ENCODE data around the gene IPO13.
A peak's percentile ranks its signal among the peaks of the same experiment; 100 is the strongest.

The IPO13 gene

GRCh38 chr1:43912607-43913006, 34.1 kb upstream of the IPO13 start:
- Histone ChIP-seq H3K4me2 (ENCODE audit: low read length) (no peak overlapping the region), H3K4ac (ENCODE audit: low read depth, low read length) (no peak overlapping the region), H2AK5ac (ENCODE audit: low read length) (no peak overlapping the region), H3K4me1 (ENCODE audit: control insufficient read depth, low read depth, low read length) (peaks cover 14% of the 10 kb centered on the region), H3K79me2 (ENCODE audit: control insufficient read depth, insufficient read depth, low read length) (no peaks in the 10 kb centered on the region), H2BK5ac (ENCODE audit: low read length) (peak overlapping the region; percentile 54), H3K4me3 (ENCODE audit: low read length) (no peak overlapping the region), H3K36me3 (ENCODE audit: control insufficient read depth, insufficient read depth, low read length) (no peaks in the 10 kb centered on the region), H2BK15ac (replicated peaks; ENCODE audit: low read depth) (no peak overlapping the region), H3K18ac (ENCODE audit: low read length) (no peak overlapping the region), H3K56ac (ENCODE audit: low read length) (peak overlapping the region; percentile 31), H2BK120ac (ENCODE audit: low read depth, low read length) (no peak overlapping the region), H3K27me3 (ENCODE audit: insufficient read depth, low read length, poor library complexity) (no peaks in the 10 kb centered on the region), H3K79me1 (ENCODE audit: low read length) (no peaks in the 10 kb centered on the region), H3K27ac (ENCODE audit: low read depth, low read length) (peak overlapping the region; percentile 74), H3K23ac (ENCODE audit: low read length) (no peak overlapping the region), H3K9ac (ENCODE audit: low read length) (no peak overlapping the region), H4K5ac (ENCODE audit: low read length) (no peak overlapping the region), H4K8ac (ENCODE audit: low read depth, low read length) (no peak overlapping the region)
- WGBS (ENCODE audit: extremely low coverage, insufficient coverage, low lambda C conversion rate): no CpG with 5 or more reads among the region's 2 CpGs
- DNase-seq: peak; percentile 97

- Histone ChIP-seq H3K56ac (ENCODE audit: low read length) (peak overlapping the region; percentile 31), H3K4ac (ENCODE audit: low read depth, low read length) (no peak overlapping the region), H3K79me1 (ENCODE audit: low read length) (no peaks in the 10 kb centered on the region), H2AK5ac (ENCODE audit: low read length) (no peak overlapping the region), H2BK5ac (ENCODE audit: low read length) (peak overlapping the region; percentile 54), H3K79me2 (ENCODE audit: control insufficient read depth, insufficient read depth, low read length) (no peaks in the 10 kb centered on the region), H3K4me3 (ENCODE audit: low read length) (no peak overlapping the region), H4K5ac (ENCODE audit: low read length) (no peak overlapping the region), H3K23ac (ENCODE audit: low read length) (no peak overlapping the region), H2BK120ac (ENCODE audit: low read depth, low read length) (no peak overlapping the region), H3K36me3 (ENCODE audit: control insufficient read depth, insufficient read depth, low read length) (no peaks in the 10 kb centered on the region), H2BK15ac (replicated peaks; ENCODE audit: low read depth) (no peak overlapping the region), H3K4me1 (ENCODE audit: control insufficient read depth, low read depth, low read length) (peaks cover 14% of the 10 kb centered on the region), H3K27me3 (ENCODE audit: insufficient read depth, low read length, poor library complexity) (no peaks in the 10 kb centered on the region), H3K9ac (ENCODE audit: low read length) (no peak overlapping the region), H3K18ac (ENCODE audit: low read length) (no peak overlapping the region), H4K8ac (ENCODE audit: low read depth, low read length) (no peak overlapping the region), H3K27ac (ENCODE audit: low read depth, low read length) (peak overlapping the region; percentile 74), H3K4me2 (ENCODE audit: low read length) (no peak overlapping the region)
- no CpG with 5 or more reads among the region's 7 CpGs for WGBS (ENCODE audit: extremely low coverage, insufficient coverage, low lambda C conversion rate)
- peak; percentile 79 for DNase-seq
Observed at GRCh38 chr1:43913051-43913501, 33.7 kb upstream of the IPO13 start.

- H3K18ac ChIP-seq (ENCODE audit: low read length): peak overlapping the region; percentile 7
- H3K79me2 ChIP-seq (ENCODE audit: control insufficient read depth, insufficient read depth, low read length): no peaks in the 10 kb centered on the region
- H3K4ac ChIP-seq (ENCODE audit: low read depth, low read length): peak overlapping the region; percentile 39
- H2BK15ac ChIP-seq (replicated peaks; ENCODE audit: low read depth): no peak overlapping the region
- H3K27ac ChIP-seq (ENCODE audit: low read depth, low read length): peak overlapping the region; percentile 15
- no peak overlapping the region for H3K23ac ChIP-seq (ENCODE audit: low read length)
- no peaks in the 10 kb centered on the region for H3K27me3 ChIP-seq (ENCODE audit: insufficient read depth, low read length, poor library complexity)
- DNase-seq: no peak
- H2BK120ac ChIP-seq (ENCODE audit: low read depth, low read length): no peak overlapping the region
- peak overlapping the region; percentile 36 for H3K56ac ChIP-seq (ENCODE audit: low read length)
- no peak overlapping the region for H3K9ac ChIP-seq (ENCODE audit: low read length)
- peaks cover 14% of the 10 kb centered on the region for H3K4me1 ChIP-seq (ENCODE audit: control insufficient read depth, low read depth, low read length)
- no peak overlapping the region for H2BK5ac ChIP-seq (ENCODE audit: low read length)
- WGBS (ENCODE audit: extremely low coverage, insufficient coverage, low lambda C conversion rate): no CpG with 5 or more reads among the region's 18 CpGs
- no peak overlapping the region for H3K4me3 ChIP-seq (ENCODE audit: low read length)
- no peak overlapping the region for H3K4me2 ChIP-seq (ENCODE audit: low read length)
- no peaks in the 10 kb centered on the region for H3K36me3 ChIP-seq (ENCODE audit: control insufficient read depth, insufficient read depth, low read length)
- no peak overlapping the region for H4K8ac ChIP-seq (ENCODE audit: low read depth, low read length)
- H2AK5ac ChIP-seq (ENCODE audit: low read length): no peak overlapping the region
- no peak overlapping the region for H4K5ac ChIP-seq (ENCODE audit: low read length)
- H3K79me1 ChIP-seq (ENCODE audit: low read length): no peaks in the 10 kb centered on the region
Observed at GRCh38 chr1:43913666-43914360, 32.9 kb upstream of the IPO13 start.

- Histone ChIP-seq H3K4me1 (ENCODE audit: control insufficient read depth, low read depth, low read length) (peaks cover 14% of the 10 kb centered on the region), H3K9ac (ENCODE audit: low read length) (no peak overlapping the region), H2BK120ac (ENCODE audit: low read depth, low read length) (no peak overlapping the region), H3K23ac (ENCODE audit: low read length) (no peak overlapping the region), H3K36me3 (ENCODE audit: control insufficient read depth, insufficient read depth, low read length) (no peaks in the 10 kb centered on the region), H3K27ac (ENCODE audit: low read depth, low read length) (no peak overlapping the region), H3K4ac (ENCODE audit: low read depth, low read length) (no peak overlapping the region), H4K8ac (ENCODE audit: low read depth, low read length) (no peak overlapping the region), H2AK5ac (ENCODE audit: low read length) (no peak overlapping the region), H3K56ac (ENCODE audit: low read length) (no peak overlapping the region), H3K27me3 (ENCODE audit: insufficient read depth, low read length, poor library complexity) (no peaks in the 10 kb centered on the region), H3K79me1 (ENCODE audit: low read length) (no peaks in the 10 kb centered on the region), H2BK5ac (ENCODE audit: low read length) (no peak overlapping the region), H4K5ac (ENCODE audit: low read length) (no peak overlapping the region), H2BK15ac (replicated peaks; ENCODE audit: low read depth) (no peak overlapping the region), H3K79me2 (ENCODE audit: control insufficient read depth, insufficient read depth, low read length) (no peaks in the 10 kb centered on the region), H3K4me2 (ENCODE audit: low read length) (no peak overlapping the region), H3K18ac (ENCODE audit: low read length) (no peak overlapping the region), H3K4me3 (ENCODE audit: low read length) (no peak overlapping the region)
- no peak for DNase-seq
- no CpG with 5 or more reads among the region's 13 CpGs for WGBS (ENCODE audit: extremely low coverage, insufficient coverage, low lambda C conversion rate)
Observed at GRCh38 chr1:43914576-43915525, 31.9 kb upstream of the IPO13 start.

GRCh38 chr1:43919906-43920305, 26.8 kb upstream of the IPO13 start:
- Histone ChIP-seq H3K79me1 (ENCODE audit: low read length) (no peaks in the 10 kb centered on the region), H2AK5ac (ENCODE audit: low read length) (no peak overlapping the region), H3K36me3 (ENCODE audit: control insufficient read depth, insufficient read depth, low read length) (no peaks in the 10 kb centered on the region), H2BK120ac (ENCODE audit: low read depth, low read length) (no peak overlapping the region), H2BK15ac (replicated peaks; ENCODE audit: low read depth) (no peak overlapping the region), H2BK5ac (ENCODE audit: low read length) (no peak overlapping the region), H3K4me3 (ENCODE audit: low read length) (no peak overlapping the region), H3K18ac (ENCODE audit: low read length) (no peak overlapping the region), H3K27me3 (ENCODE audit: insufficient read depth, low read length, poor library complexity) (no peaks in the 10 kb centered on the region), H4K8ac (ENCODE audit: low read depth, low read length) (no peak overlapping the region), H3K9ac (ENCODE audit: low read length) (no peak overlapping the region), H3K56ac (ENCODE audit: low read length) (no peak overlapping the region), H3K23ac (ENCODE audit: low read length) (no peak overlapping the region), H3K4me2 (ENCODE audit: low read length) (no peak overlapping the region), H4K5ac (ENCODE audit: low read length) (no peak overlapping the region), H3K4ac (ENCODE audit: low read depth, low read length) (no peak overlapping the region), H3K4me1 (ENCODE audit: control insufficient read depth, low read depth, low read length) (no peaks in the 10 kb centered on the region), H3K79me2 (ENCODE audit: control insufficient read depth, insufficient read depth, low read length) (no peaks in the 10 kb centered on the region), H3K27ac (ENCODE audit: low read depth, low read length) (no peak overlapping the region)
- no peak for DNase-seq
- WGBS (ENCODE audit: extremely low coverage, insufficient coverage, low lambda C conversion rate): no CpG with 5 or more reads among the region's 7 CpGs
